ENCODE data around the gene ATAD5.

Gene ATAD5

GRCh38 chr17:30823421-30823820 lies 8.3 kb upstream of the ATAD5 start:
- H3K4me3 ChIP-seq (ENCODE audit: low read depth in 1 of 2, low read length in 2 of 2): peak overlapping the region; percentile 88 to 89
- peak overlapping the region; percentile 80 to 90 for H3K9ac ChIP-seq (ENCODE audit: low read depth in 1 of 2, low read length in 2 of 2)
- H3K27ac ChIP-seq (ENCODE audit: low read depth, low read length): peak overlapping the region; percentile 72
- H3K4me1 ChIP-seq (ENCODE audit: control insufficient read depth in 1 of 2, insufficient read depth in 2 of 2, low read length in 2 of 2): peaks cover 12 to 24% of the 10 kb centered on the region in 2 donors
- no peaks in the 10 kb centered on the region for H3K27me3 ChIP-seq (ENCODE audit: control insufficient read depth in 1 of 2, insufficient read depth in 2 of 2, low read length in 2 of 2)
- H3K9me3 ChIP-seq (ENCODE audit: control insufficient read depth in 1 of 2, low read length in 2 of 2): no peaks in the 10 kb centered on the region
- H3K36me3 ChIP-seq (ENCODE audit: control insufficient read depth in 1 of 2, insufficient read depth in 2 of 2, low read length in 2 of 2): no peaks in the 10 kb centered on the region

GRCh38 chr17:30824002-30824355 lies 7.8 kb upstream of the ATAD5 start:
- Histone ChIP-seq H3K27ac (ENCODE audit: low read depth, low read length) (peak overlapping the region; percentile 72), H3K9me3 (ENCODE audit: control insufficient read depth in 1 of 2, low read length in 2 of 2) (no peaks in the 10 kb centered on the region), H3K27me3 (ENCODE audit: control insufficient read depth in 1 of 2, insufficient read depth in 2 of 2, low read length in 2 of 2) (no peaks in the 10 kb centered on the region), H3K4me3 (ENCODE audit: low read depth in 1 of 2, low read length in 2 of 2) (peak overlapping the region; percentile 88 to 89), H3K9ac (ENCODE audit: low read depth in 1 of 2, low read length in 2 of 2) (peak overlapping the region; percentile 80 to 90), H3K4me1 (ENCODE audit: control insufficient read depth in 1 of 2, insufficient read depth in 2 of 2, low read length in 2 of 2) (peaks cover 12 to 24% of the 10 kb centered on the region in 2 donors), H3K36me3 (ENCODE audit: control insufficient read depth in 1 of 2, insufficient read depth in 2 of 2, low read length in 2 of 2) (no peaks in the 10 kb centered on the region)

- H3K4me3 ChIP-seq (ENCODE audit: low read depth in 1 of 2, low read length in 2 of 2): peak within 1 kb of the TSS; percentile 88 to 89
- peaks cover 12 to 24% of the 10 kb centered on the region in 2 donors for H3K4me1 ChIP-seq (ENCODE audit: control insufficient read depth in 1 of 2, insufficient read depth in 2 of 2, low read length in 2 of 2)
- no peaks in the 10 kb centered on the region for H3K36me3 ChIP-seq (ENCODE audit: control insufficient read depth in 1 of 2, insufficient read depth in 2 of 2, low read length in 2 of 2)
These were observed 7.2 kb upstream of the ATAD5 start, which contains the start of gene CRLF3 for GRCh38 chr17:30824356-30825145. TSS of gene CRLF3 (minus strand) at chr17:30824692. CDS start at chr17:30824651, 41 bp downstream.

GRCh38 chr17:30827082-30827481 lies 4.7 kb upstream of the ATAD5 start:
- no peak overlapping the region for H3K4me3 ChIP-seq (ENCODE audit: low read depth in 1 of 2, low read length in 2 of 2)
- no peaks in the 10 kb centered on the region for H3K9me3 ChIP-seq (ENCODE audit: control insufficient read depth in 1 of 2, low read length in 2 of 2)
- H3K27ac ChIP-seq (ENCODE audit: low read depth, low read length): no peak overlapping the region
- H3K9ac ChIP-seq (ENCODE audit: low read depth in 1 of 2, low read length in 2 of 2): no peak overlapping the region
- H3K36me3 ChIP-seq (ENCODE audit: control insufficient read depth in 1 of 2, insufficient read depth in 2 of 2, low read length in 2 of 2): no peaks in the 10 kb centered on the region
- peaks cover 15 to 19% of the 10 kb centered on the region in 2 donors for H3K4me1 ChIP-seq (ENCODE audit: control insufficient read depth in 1 of 2, insufficient read depth in 2 of 2, low read length in 2 of 2)
- H3K27me3 ChIP-seq (ENCODE audit: control insufficient read depth in 1 of 2, insufficient read depth in 2 of 2, low read length in 2 of 2): no peaks in the 10 kb centered on the region

More at GRCh38 chr17:30824356-30825145, 7.2 kb upstream of the ATAD5 start, which contains the start of gene CRLF3:
- Histone ChIP-seq H3K9me3 (ENCODE audit: control insufficient read depth in 1 of 2, low read length in 2 of 2) (no peaks in the 10 kb centered on the region), H3K9ac (ENCODE audit: low read depth in 1 of 2, low read length in 2 of 2) (peak within 1 kb of the TSS; percentile 80 to 90), H3K27me3 (ENCODE audit: control insufficient read depth in 1 of 2, insufficient read depth in 2 of 2, low read length in 2 of 2) (no peaks in the 10 kb centered on the region), H3K27ac (ENCODE audit: low read depth, low read length) (peak within 1 kb of the TSS; percentile 79)

GRCh38 chr17:30829022-30829421 lies 2.7 kb upstream of the ATAD5 start:
- no peak overlapping the region for H3K9ac ChIP-seq (ENCODE audit: low read depth in 1 of 2, low read length in 2 of 2)
- no peaks in the 10 kb centered on the region for H3K36me3 ChIP-seq (ENCODE audit: control insufficient read depth in 1 of 2, insufficient read depth in 2 of 2, low read length in 2 of 2)
- peaks cover 18 to 27% of the 10 kb centered on the region in 2 donors for H3K4me1 ChIP-seq (ENCODE audit: control insufficient read depth in 1 of 2, insufficient read depth in 2 of 2, low read length in 2 of 2)
- H3K27ac ChIP-seq (ENCODE audit: low read depth, low read length): no peak overlapping the region
- H3K9me3 ChIP-seq (ENCODE audit: control insufficient read depth in 1 of 2, low read length in 2 of 2): no peaks in the 10 kb centered on the region
- H3K27me3 ChIP-seq (ENCODE audit: control insufficient read depth in 1 of 2, insufficient read depth in 2 of 2, low read length in 2 of 2): no peaks in the 10 kb centered on the region
- H3K4me3 ChIP-seq (ENCODE audit: low read depth in 1 of 2, low read length in 2 of 2): no peak overlapping the region

GRCh38 chr17:30831257-30831656 lies 509 bp upstream of the ATAD5 start:
- no peaks in the 10 kb centered on the region for H3K9me3 ChIP-seq (ENCODE audit: control insufficient read depth in 1 of 2, low read length in 2 of 2)
- H3K4me1 ChIP-seq (ENCODE audit: control insufficient read depth in 1 of 2, insufficient read depth in 2 of 2, low read length in 2 of 2): peaks cover 15 to 18% of the 10 kb centered on the region in 2 donors
- H3K9ac ChIP-seq (ENCODE audit: low read depth in 1 of 2, low read length in 2 of 2): peak overlapping the region; percentile 76 to 96
- no peaks in the 10 kb centered on the region for H3K36me3 ChIP-seq (ENCODE audit: control insufficient read depth in 1 of 2, insufficient read depth in 2 of 2, low read length in 2 of 2)
- peak overlapping the region; percentile 79 to 87 for H3K4me3 ChIP-seq (ENCODE audit: low read depth in 1 of 2, low read length in 2 of 2)
- no peak overlapping the region for H3K27ac ChIP-seq (ENCODE audit: low read depth, low read length)
- no peaks in the 10 kb centered on the region for H3K27me3 ChIP-seq (ENCODE audit: control insufficient read depth in 1 of 2, insufficient read depth in 2 of 2, low read length in 2 of 2)

GRCh38 chr17:30832438-30833124 lies 815 bp downstream of the ATAD5 start:
- Histone ChIP-seq H3K9me3 (ENCODE audit: control insufficient read depth in 1 of 2, low read length in 2 of 2) (no peaks in the 10 kb centered on the region), H3K27ac (ENCODE audit: low read depth, low read length) (no peak overlapping the region), H3K36me3 (ENCODE audit: control insufficient read depth in 1 of 2, insufficient read depth in 2 of 2, low read length in 2 of 2) (no peaks in the 10 kb centered on the region), H3K9ac (ENCODE audit: low read depth in 1 of 2, low read length in 2 of 2) (peak overlapping the region; percentile 76 to 96), H3K27me3 (ENCODE audit: control insufficient read depth in 1 of 2, insufficient read depth in 2 of 2, low read length in 2 of 2) (no peaks in the 10 kb centered on the region), H3K4me3 (ENCODE audit: low read depth in 1 of 2, low read length in 2 of 2) (peak overlapping the region; percentile 79 to 87), H3K4me1 (ENCODE audit: control insufficient read depth in 1 of 2, insufficient read depth in 2 of 2, low read length in 2 of 2) (peaks cover 15 to 20% of the 10 kb centered on the region in 2 donors)

- no peaks in the 10 kb centered on the region for H3K36me3 ChIP-seq (ENCODE audit: control insufficient read depth in 1 of 2, insufficient read depth in 2 of 2, low read length in 2 of 2)
- no peaks in the 10 kb centered on the region for H3K27me3 ChIP-seq (ENCODE audit: control insufficient read depth in 1 of 2, insufficient read depth in 2 of 2, low read length in 2 of 2)
- no peak overlapping the region for H3K27ac ChIP-seq (ENCODE audit: low read depth, low read length)
- H3K9me3 ChIP-seq (ENCODE audit: control insufficient read depth in 1 of 2, low read length in 2 of 2): no peaks in the 10 kb centered on the region
- no peak overlapping the region for H3K4me3 ChIP-seq (ENCODE audit: low read depth in 1 of 2, low read length in 2 of 2)
- H3K9ac ChIP-seq (ENCODE audit: low read depth in 1 of 2, low read length in 2 of 2): no peak overlapping the region
- peaks cover 5 to 11% of the 10 kb centered on the region in 2 donors for H3K4me1 ChIP-seq (ENCODE audit: control insufficient read depth in 1 of 2, insufficient read depth in 2 of 2, low read length in 2 of 2)
These were observed 6.5 kb downstream of the ATAD5 start for GRCh38 chr17:30838202-30838807.

GRCh38 chr17:30840771-30841170 lies 9.0 kb downstream of the ATAD5 start:
- no peaks in the 10 kb centered on the region for H3K36me3 ChIP-seq (ENCODE audit: control insufficient read depth in 1 of 2, insufficient read depth in 2 of 2, low read length in 2 of 2)
- no peak overlapping the region for H3K9ac ChIP-seq (ENCODE audit: low read depth in 1 of 2, low read length in 2 of 2)
- no peaks in the 10 kb centered on the region for H3K9me3 ChIP-seq (ENCODE audit: control insufficient read depth in 1 of 2, low read length in 2 of 2)
- H3K27ac ChIP-seq (ENCODE audit: low read depth, low read length): no peak overlapping the region
- H3K4me3 ChIP-seq (ENCODE audit: low read depth in 1 of 2, low read length in 2 of 2): no peak overlapping the region
- H3K4me1 ChIP-seq (ENCODE audit: control insufficient read depth in 1 of 2, insufficient read depth in 2 of 2, low read length in 2 of 2): peaks cover 5 to 11% of the 10 kb centered on the region in 2 donors
- no peaks in the 10 kb centered on the region for H3K27me3 ChIP-seq (ENCODE audit: control insufficient read depth in 1 of 2, insufficient read depth in 2 of 2, low read length in 2 of 2)

GRCh38 chr17:30848021-30848420 lies 16.3 kb downstream of the ATAD5 start:
- H3K9ac ChIP-seq (ENCODE audit: low read depth in 1 of 2, low read length in 2 of 2): no peak overlapping the region
- no peaks in the 10 kb centered on the region for H3K4me1 ChIP-seq (ENCODE audit: control insufficient read depth in 1 of 2, insufficient read depth in 2 of 2, low read length in 2 of 2)
- H3K4me3 ChIP-seq (ENCODE audit: low read depth in 1 of 2, low read length in 2 of 2): no peak overlapping the region
- peaks cover 3% of the 10 kb centered on the region in 2 donors for H3K36me3 ChIP-seq (ENCODE audit: control insufficient read depth in 1 of 2, insufficient read depth in 2 of 2, low read length in 2 of 2)
- no peaks in the 10 kb centered on the region for H3K9me3 ChIP-seq (ENCODE audit: control insufficient read depth in 1 of 2, low read length in 2 of 2)
- no peak overlapping the region for H3K27ac ChIP-seq (ENCODE audit: low read depth, low read length)
- H3K27me3 ChIP-seq (ENCODE audit: control insufficient read depth in 1 of 2, insufficient read depth in 2 of 2, low read length in 2 of 2): no peaks in the 10 kb centered on the region
